Activated T-helper 9 cell treated with anti-CD3 and anti-CD28 coated beads, Interleukin-2, amount 50 U/mL, for 16 hours (primary cell): ENCODE results near the gene RHBDL2.
"Not testable (repeated sequence)": the region's sequence is repeated elsewhere in the genome, so short reads cannot be mapped to it uniquely, and the experiment has no call there.

ENCODE experiments used
- DNase-seq: peaks from one replicate; pipeline ENCODE4 v3.0.0-alpha.2; 2020; ENCODE audit warnings: low read depth

Gene RHBDL2, protein sequence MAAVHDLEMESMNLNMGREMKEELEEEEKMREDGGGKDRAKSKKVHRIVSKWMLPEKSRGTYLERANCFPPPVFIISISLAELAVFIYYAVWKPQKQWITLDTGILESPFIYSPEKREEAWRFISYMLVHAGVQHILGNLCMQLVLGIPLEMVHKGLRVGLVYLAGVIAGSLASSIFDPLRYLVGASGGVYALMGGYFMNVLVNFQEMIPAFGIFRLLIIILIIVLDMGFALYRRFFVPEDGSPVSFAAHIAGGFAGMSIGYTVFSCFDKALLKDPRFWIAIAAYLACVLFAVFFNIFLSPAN

DNA sequence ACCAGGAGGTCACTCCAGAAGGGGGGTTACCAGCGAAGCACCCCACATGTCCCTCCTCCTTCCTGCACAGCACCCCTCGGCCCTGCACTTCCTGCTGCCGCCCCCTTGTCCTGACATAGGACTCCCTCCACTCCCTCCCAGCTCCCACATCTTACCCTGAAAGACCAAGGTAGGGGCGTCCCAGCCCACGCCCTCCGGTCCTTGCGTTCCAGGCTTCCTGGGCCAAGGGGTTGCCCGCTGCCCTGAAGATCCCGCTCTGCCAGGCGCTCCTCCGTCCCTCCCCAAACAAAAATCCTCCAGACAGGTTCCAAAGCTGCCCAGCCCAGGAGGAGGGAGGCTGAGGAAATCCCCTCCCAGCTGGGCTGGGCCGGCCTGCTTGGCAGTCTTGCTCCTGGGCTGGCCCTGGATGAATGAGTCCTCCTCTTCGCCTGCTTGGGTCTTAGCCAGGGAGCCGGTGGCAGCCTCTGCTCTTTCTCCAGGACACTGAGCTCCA lies at the start of gene RHBDL2:
Gene RHBDL2, minus strand, starts transcription at position 304 of the 493 bp plus-strand sequence. CDS start 22,618 bp downstream, outside the sequence.
- DNase-seq = no peak

DNA sequence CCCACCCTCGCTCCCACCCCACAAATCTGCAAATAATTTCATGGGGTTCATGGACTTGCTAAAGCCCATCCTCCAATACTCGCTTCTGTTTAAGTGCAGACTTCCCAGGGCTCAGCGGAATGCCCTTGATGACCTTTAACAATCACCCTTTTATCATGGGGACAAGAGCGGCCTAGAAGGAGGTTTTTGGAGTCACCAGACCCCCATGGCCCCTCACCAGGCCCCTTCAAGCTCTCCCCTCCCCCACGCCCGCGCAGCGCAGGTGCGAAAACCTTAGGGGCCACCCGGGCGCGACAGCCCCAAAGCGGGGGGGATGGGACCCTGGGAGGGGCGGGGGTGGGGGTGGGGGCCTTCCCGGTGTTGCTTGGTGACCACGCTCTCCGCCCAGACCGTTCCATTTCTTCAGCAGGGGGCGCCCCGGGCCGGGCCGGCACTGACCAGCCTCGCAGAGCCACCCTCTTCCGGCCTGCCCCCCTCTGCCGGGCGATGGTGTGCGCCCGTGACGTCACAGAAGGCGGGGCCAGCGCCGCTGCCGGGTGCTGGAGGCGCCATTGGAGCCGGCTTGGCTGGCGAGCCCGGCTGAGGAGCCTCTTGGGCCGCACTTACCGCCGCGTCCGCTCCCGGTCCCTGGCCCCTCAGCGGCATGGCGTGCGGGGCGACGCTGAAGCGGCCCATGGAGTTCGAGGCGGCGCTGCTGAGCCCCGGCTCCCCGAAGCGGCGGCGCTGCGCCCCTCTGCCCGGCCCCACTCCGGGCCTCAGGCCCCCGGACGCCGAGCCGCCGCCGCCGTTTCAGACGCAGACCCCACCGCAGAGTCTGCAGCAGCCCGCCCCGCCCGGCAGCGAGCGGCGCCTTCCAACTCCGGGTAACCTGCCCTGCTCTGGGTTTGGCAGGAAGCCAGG lies 49.4 kb upstream of the RHBDL2 start, which contains the start of gene AKIRIN1:
Gene AKIRIN1, plus strand, starts transcription at position 539 of the 900 bp plus-strand sequence. Its CDS starts 105 bp downstream, at position 644.
- DNase-seq = peak; percentile 96

DNA sequence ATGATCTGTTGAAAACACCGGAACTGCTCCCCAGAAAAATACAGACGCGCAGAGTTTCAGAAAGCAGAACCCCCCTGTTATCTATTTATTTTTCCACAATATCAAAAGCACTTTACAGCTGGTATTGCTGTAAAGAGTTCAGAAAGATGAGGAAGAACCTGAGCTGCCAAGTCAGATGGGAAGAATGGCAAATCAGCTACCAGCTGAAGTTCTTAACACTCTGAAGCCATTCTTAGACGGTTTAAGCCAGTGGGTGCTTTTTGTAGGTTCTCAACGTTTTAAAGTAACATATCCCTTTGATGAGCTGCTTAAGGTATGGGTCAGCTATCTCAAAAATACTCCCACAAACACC lies 48.7 kb upstream of the RHBDL2 start:
- DNase-seq = no peak

DNA sequence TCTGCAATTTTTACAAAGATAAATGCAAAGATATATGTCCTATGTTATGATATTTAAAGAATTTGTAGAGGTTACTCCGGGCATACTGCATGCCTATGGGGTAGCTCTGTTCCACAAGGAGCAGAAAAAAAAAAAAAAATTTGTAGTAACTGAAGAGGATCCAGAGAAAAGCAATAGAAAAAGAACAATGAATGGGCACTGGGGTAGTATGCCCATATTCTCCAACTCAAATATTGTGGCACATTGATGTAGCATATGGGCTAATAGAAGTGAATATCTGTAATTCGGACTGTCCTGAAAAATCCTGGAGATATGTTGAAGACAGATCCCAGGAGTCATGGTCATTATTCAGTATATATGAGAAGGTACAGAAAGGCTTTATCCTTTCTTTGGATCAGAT lies 48.3 kb upstream of the RHBDL2 start:
- no peak for DNase-seq

DNA sequence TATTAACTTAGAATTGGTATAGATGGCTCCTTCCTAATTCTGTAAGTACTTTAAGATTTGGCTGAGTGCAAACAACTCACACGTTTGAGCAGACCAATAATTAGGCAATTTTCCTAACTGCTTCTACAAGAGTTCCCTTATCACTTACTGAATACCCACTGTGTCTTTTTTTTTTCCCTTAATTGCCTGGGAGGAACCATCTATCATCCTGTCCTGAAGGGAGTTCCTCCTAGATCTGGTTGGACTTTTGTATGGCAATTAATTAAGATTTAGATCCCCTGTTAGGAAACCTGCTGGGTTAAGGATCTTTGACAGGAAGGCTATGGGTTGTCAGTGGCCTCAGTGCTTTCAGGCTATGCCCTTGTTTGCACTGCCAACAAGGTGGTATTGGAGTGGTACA lies 37.8 kb upstream of the RHBDL2 start:
- DNase-seq = not testable (repeated sequence)

DNA sequence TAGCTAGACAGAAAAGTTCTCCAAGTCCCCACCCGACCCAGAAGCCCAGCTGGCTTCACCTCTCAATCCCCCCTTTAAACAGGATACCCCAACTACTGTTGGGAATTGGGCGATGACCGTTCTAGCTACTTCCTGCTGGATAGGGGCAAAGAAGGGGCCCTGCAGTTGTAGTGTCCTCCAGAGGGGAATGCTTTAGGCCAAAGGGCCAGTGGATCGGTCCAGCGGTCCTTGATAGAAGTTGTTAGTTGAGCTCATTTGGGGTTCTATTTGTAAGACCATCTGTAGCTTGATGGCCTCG lies 36.6 kb upstream of the RHBDL2 start:
- DNase-seq = not testable (repeated sequence)

DNA sequence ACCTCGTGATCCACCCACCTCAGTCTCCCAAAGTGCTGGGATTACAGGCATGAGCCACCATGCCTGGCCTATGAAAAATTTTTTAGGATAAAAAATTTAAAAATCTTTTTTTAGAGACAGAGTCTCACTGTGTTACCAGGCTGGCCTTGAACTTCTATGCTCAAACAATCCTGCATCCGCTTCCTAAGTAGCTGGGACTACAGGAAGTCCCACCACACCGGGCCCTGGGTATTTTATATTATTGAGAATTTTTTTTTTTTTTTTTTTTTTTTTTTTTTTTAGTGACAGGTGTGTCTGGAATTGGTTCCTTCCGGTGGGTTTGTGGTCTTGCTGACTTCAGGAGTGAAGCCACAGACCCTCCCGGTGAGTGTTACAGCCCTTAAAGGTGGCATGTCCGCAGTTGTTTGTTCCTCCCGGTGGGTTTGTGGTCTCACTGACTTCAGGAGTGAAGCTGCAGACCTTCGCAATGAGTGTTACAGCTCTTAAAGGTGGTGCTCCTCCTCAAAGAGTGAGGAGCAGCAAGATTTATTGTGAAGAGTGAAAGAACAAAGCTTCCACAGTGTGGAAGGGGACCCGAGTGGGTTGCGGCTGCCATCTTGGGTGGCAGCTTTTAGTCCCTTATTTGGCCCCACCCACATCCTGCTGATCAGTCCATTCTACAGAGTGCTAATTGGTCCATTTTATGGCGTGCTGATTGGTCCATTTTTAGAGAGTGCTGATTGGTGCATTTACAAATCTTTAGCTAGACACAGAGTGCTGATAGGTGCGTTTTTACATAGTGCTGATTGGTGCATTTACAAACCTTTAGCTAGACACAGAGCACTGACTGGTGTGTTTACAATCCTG lies 36.0 kb upstream of the RHBDL2 start:
- DNase-seq = peak; percentile 45

DNA sequence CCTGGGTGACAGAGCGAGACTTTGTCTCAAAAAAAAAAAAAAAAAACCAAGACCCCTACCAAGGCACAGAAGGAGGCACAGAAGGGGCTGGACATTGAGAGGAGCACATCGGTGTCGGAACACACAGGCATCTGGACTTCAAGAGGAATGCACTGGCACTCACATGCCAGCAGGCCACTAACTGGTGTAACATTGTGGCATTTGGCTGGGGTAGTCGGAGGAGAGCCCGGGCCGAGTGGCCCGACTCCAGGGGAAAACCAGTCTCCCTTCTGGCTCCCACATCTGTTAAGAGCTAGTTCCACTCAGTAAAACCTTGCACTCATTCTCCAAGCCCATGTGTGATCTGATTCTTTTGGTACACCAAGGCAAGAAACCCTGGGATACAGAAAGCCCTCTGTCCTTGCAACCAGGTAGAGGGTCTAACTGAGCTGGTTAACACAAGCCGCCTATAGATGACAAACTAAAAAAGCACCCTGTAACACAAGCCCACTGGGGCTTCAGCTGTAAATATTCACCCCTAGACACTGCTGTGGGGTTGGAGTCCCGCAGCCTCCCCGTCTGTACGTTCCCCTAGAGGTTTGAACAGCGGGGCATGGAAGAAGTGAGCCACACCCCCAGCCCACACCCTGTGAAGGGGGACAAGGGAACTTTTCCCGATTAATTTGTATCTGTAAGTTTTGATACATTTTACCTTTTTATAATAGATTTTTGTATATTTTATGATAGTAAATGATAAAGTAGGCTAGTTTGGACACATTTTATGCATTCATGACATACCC lies 32.2 kb upstream of the RHBDL2 start:
- DNase-seq = no peak

DNA sequence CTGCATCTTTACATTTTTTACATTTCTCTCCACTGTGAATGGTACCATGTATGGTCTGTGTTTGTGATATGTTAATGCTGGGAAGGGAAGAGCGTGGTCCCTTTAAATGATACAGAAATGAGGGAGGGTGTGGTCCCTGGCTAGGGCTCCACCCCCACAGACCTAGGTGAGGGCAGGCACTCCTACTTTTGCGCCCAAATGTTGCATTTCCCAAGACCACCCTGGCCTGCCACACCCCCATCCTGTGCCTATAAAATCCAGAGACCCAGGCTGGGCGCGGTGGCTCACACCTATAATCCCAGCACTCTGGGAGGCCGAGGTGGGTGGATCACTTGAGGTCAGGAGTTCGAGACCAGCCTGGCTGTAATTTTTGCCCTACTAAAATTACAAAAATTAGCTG lies 31.5 kb upstream of the RHBDL2 start:
- DNase-seq = not testable (repeated sequence)

DNA sequence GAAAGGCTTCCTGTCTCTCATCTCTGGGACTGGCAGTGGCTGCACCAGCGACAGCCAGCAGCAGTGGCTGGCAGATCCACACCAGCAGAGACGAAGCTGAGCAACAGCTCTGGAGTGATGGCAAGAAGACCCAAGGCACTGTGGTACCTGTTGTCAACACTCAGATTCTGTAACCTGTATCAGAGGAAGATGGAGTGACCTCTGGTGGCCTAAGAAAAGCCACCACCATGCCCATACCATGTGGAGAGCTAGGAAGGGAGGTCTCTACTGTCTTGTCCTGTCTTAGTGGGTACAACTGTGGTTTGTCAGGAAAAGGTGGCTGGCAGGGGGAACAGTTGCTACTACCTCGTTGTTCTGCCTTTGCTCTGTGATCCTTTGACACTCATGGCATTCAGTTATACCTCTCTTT lies 22.5 kb upstream of the RHBDL2 start:
- DNase-seq = no peak

DNA sequence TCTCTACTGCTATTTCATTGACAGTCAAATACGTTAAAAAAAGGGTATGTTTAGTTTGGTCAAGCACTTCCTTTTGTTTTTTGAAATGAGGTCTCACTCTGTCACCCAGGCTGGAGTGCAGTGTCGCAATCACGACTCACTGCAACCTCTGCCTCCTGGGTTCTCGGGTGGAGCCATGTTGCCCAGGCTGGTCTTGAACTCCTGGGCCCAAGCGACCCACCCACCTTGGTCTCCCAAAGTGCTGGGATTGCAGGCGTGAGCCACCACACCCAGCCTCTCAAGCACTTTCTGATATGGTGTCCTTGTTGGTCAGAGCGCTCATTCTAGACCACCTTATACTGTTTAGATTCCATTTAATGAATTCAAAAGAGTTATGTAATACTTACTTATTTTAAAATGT lies 20.9 kb upstream of the RHBDL2 start:
- DNase-seq = no peak

DNA sequence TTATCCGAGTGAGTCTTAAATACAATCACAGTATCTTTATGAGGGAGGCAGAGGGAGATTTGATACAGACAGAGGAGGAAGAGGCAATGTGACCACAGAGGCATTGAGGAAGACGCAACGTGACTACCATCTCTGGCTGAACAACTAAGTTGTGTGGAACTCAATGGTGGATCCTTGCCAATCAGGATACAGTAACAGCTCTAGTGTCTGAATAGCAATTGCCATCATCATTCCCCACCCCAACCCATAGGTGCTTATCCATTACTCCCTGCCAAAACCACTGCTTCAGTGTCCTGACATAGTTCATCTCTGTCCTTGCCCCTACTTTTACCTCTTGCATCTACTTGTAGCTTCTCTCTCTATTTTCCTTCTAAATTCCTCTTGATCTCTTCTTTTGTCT lies 20.5 kb upstream of the RHBDL2 start:
- no peak for DNase-seq

DNA sequence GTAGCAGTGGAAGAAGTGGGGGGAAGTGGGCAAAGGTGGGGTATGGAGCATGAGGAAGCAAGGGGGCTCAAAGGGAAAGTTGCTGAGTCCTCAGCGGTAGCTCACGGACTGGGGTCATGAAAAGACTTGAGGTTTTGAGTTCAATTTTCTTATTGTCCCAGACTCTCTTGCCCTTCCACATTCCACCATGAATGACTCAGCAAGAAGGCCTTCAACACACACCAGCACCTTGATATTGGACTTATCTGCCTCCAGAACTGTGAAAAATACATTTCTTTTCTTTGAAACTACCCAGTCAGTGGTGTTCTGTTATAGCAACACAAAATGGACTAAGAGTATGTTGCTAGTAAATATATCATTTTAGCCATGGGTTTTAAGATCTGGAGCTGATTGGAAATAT lies 17.3 kb upstream of the RHBDL2 start:
- DNase-seq = no peak

DNA sequence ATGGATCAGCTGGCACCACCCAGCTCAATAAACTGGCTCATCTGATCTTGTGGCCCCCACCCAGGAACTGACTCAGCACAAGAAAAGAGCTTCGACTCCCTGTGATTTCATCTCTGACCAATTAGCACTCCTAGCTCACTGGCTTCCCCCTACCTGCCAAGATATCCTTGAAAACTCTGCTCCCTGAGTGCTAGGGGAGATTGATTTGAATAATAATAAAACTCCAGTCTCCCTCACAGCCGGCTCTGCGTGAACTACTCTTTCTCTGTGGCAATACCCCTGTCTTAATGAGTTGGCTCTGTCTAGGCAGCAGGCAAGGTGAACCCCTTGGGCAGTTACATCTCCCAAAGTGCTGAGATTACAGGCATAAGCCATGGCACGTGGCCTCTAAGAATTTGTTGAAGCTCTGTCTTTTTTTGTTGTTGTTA lies 11.8 kb upstream of the RHBDL2 start:
- no peak for DNase-seq

DNA sequence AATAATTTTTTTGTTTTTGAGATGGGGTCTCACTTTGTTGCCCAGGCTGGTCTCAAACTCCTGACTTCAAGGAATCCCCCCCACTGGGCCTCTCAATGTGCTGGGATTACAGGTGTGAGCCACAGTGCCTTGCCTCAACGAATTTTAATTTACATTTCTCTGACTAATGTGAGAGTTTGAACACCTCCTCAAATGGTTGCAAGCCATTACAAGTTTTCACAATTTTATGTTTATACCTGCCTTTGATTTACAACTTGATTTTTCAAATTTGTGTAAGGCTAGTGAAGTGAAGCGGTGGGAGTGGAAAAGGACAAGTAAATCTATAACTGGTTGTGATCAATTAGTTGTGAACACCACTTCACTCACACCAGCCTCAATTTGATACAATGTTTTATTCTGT lies 8.9 kb upstream of the RHBDL2 start:
- no peak for DNase-seq

DNA sequence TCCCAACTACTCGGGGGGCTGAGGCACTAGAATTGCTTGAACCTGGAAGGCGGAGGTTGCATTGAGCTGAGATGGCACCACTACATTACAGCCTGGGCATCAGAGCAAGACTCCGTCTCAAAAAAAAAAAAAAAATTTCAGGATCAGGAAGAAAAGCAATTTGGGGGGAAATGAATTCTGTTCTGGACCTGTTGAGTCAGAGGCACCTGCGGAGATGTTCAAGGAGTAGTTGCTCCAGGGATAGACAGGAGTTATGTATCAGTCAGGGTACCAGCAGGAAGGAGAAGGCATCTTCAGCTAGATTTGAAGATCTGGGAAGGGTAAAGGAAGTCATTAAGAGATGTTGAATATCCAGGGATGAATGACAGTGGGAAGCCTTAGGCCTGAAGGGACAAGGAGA lies 2.9 kb upstream of the RHBDL2 start:
- no peak for DNase-seq

DNA sequence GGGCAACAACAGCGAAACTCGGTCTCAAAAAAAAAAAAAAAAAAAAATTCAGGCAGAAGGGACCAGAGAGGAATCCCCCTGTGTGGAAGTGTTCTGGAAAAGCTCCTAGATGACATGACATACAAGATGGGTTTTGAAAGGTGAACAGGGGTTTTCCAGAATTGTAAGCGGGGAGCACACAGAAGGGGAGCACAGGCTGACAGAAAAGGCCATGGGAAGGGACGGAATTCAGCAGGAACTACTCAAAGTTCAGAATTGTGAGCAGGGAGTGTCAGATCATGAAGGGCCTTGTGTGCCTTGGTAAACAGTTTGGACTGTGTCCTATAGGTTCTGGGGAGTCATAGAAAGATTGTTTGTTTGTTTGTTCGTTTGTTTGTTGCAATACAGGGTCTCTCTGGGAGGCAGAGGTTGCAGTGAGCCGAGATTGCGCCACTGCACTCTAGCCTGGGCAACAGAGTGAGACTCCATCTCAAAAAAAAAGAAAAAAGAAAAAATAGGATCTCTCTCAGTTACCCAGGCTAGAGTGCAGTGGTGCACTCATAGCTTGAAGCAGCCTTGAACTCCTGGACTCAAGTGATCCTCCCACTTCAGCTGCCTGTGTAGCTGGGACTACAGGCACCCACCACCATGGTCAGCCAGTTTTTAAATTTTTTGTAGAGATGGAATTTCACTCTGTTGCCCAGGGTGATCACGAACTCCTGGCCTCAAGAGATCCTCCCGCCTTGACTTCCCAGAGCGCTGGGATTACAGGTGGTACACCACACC lies 1.2 kb upstream of the RHBDL2 start:
- no peak for DNase-seq

DNA sequence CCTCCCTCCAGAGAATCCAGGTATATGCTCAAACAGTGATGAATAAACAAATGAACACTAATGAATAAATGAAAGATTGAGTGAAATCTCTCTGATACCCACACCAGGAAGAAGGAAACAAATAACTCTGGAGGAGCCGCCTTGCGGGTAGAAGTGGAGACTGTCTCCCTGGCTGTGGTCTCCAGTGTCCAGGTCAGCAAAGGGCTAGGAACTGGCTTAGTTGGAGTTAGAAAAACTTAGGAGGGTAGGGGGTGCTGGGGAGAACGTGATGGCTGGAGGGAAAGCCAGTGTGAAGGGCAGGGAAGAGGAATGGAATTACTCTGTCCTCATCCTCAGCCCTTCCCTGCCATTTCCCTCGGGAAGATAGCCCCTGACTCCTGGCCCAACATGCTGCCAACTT lies 537 bp downstream of the RHBDL2 start:
- DNase-seq = no peak

DNA sequence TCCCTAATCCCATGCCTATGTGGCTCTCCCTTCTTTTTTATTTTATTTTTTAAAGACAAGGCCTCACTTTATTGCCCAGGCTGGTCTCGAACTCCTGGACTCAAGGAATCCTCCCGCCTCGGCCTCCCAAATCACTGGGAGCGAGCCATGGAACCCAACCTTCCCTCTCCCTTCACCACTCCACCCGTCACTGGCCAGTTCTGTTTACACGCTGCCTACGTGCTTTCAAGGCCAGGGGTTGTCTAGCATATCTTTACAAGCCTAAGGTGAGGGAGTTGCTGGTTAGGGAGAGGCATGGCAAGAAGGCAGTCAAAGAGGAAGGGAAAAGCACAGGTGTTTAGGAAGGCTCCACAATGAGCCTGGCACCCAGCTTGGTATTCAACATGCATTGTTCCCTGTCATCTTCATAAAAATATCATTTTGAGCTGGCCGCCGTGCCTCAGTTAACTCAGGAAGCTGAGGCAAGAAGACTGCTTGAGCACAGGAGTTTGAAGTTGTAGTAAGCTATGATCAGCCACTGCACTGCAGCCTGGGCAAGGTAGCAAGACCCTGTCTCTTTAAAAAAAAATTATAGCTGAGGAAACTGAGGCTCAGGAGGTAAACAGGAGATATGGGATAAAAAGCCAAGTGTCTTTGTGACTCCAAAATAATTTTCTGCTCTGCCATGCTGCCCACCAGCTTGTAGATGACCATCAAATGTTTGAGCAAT lies 1.1 kb downstream of the RHBDL2 start:
- no peak for DNase-seq

DNA sequence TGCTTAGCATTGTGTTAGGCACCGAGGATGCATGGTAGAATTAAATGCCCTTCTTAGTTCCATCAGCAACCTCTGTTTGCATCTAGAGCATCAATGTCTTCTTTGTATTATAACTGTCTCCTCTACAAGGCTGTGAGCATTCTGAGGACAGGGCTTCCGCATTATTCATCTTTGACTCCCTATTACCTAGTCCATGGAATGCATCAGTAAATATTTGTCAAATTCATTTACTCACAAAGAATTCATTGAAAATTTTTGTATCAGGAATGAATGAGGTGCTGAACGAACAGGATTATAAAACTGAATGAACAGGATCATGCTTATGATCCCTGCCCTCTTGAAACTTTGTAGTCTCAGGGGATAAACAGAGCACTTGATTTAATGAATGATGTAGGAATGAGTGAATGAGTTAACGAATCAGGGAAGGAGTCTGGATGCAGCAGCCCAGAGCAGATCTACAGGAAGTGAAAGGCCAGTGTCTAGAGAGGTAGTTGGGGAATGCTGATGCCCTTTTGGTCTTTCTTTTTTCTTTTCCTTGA lies 2.8 kb downstream of the RHBDL2 start:
- no peak for DNase-seq
